ENCODE results near the gene RAB38.

- TF ChIP-seq POLR2A (IDR thresholded peaks at IDR 0.05) (no peak), CTCF (IDR thresholded peaks at IDR 0.05) (no peak)
Measured at GRCh38 chr11:88070437-88070836, 104.8 kb downstream of the RAB38 start.

Data from tibial nerve (tissue), 3 donors.